CD4-positive, alpha-beta T cell treated with Interleukin-6 at 100 ng/mL for 8 hours (primary cell): ENCODE results near the gene MYO1E.
"Not testable (repeated sequence)": the region's sequence is repeated elsewhere in the genome, so short reads cannot be mapped to it uniquely, and the experiment has no call there.

ENCODE experiments used
- DNase-seq: peaks from one replicate; pipeline ENCODE4 v3.0.0-alpha.2; 2020; ENCODE audit warnings: mixed read lengths, low spot score

The MYO1E gene

DNA sequence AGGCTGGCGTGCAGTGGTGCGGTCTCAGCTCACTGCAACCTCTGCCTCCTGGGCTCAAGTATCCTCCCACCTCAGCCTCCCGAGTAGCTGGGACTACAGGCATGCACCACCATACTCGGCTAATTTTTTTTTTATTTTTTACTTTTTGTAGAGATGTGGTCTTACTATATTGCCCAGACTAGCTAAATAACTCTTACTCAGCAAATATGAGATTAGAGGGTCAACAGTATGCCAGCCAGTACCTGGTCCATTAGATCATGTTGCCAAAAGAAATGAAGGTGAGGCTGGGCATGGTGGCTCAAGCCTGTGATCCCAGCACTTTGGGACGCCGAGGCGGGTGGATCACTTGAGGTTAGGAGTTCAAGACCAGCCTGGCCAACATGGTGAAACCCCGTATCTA, 210.6 kb downstream of the MYO1E start:
- DNase-seq, result not testable (repeated sequence)

- no peak for DNase-seq
These were observed 211.6 kb downstream of the MYO1E start for GRCh38 chr15:59160880-59161593.

- no peak for DNase-seq
These were observed 213.5 kb downstream of the MYO1E start for GRCh38 chr15:59159210-59159609.

- DNase-seq, result no peak
These were observed 214.0 kb downstream of the MYO1E start for GRCh38 chr15:59158701-59159034.

- DNase-seq, result no peak
These were observed 214.6 kb downstream of the MYO1E start for GRCh38 chr15:59157840-59158700.

- DNase-seq, result no peak
These were observed 215.3 kb downstream of the MYO1E start for GRCh38 chr15:59157396-59157795.

DNA sequence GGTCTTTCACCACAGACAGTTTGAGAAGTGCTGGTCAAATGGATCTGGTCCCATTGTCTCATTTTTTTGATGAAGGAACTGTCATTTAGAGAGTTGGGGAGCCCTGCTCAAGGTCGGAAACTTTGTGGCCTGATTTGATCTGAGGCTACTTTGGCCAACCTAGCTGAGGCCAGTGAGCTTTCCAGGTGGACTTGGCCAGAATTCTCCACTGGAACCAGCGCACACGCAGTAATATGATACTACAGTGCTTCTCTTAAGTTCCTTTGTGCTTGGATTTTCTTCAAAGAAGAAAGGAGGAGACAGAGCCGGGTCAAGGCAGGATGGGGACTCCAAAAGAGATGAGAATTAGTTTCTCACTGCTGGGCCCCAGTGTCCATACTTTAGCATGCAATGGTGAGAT, 217.2 kb downstream of the MYO1E start:
- DNase-seq, result no peak

GRCh38 chr15:59154243-59154642, 218.4 kb downstream of the MYO1E start:
- no peak for DNase-seq

DNA sequence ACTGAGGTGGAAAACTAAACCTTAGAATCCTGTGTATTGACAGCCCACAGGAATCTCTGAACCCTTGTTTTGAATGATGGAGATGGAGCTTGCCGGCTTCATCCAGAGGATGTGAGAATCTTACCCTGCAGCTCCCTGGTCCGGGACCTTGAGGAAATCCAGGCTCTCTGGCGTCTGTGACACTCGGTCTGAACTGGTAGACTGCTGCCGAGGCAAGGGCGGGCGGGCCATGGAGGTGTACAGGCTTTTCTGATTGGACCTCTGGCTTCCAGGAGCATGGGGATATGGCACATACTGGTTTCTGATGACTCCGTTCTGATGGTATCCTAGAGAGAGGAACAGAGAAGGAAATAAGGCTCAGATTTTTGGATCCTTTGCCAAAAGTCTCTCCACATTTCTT, 219.2 kb downstream of the MYO1E start:
- DNase-seq, result no peak

GRCh38 chr15:59152694-59153450, 219.8 kb downstream of the MYO1E start:
- no peak for DNase-seq

- no peak for DNase-seq
These were observed 222.5 kb downstream of the MYO1E start for GRCh38 chr15:59150185-59150584.

DNA sequence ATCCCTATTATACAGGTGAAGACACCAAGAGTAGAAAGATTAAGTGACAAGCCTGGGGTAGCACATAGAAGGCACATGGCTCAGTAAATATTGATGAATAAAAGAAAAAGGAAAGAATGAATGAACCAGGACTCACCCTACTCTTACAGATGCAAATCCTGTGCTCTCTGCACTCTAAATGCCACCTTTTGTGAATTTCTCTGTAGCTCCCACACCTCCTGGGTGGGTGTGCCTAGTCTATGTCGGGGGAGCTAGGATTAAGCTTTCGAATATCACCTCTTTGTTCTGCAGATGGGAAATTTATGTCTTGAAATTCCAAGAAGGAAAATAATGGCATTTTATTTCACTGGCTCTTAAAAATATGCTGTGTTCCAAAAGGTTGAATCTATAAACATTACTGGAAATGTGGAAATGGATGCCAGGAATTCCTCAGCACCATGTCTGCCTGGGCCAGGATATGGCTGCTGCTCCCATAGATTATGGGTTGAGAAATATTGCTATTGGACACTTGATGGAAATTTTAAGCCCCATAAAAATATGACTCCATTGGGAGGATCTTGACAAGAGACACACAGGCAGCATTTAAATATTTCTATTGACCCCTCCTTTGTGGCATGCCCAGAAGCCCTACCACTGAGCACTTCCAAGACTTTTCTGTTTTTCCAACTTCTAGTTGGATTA, 224.4 kb downstream of the MYO1E start:
- no peak for DNase-seq

- DNase-seq, result no peak
These were observed 225.0 kb downstream of the MYO1E start for GRCh38 chr15:59147666-59148065.

DNA sequence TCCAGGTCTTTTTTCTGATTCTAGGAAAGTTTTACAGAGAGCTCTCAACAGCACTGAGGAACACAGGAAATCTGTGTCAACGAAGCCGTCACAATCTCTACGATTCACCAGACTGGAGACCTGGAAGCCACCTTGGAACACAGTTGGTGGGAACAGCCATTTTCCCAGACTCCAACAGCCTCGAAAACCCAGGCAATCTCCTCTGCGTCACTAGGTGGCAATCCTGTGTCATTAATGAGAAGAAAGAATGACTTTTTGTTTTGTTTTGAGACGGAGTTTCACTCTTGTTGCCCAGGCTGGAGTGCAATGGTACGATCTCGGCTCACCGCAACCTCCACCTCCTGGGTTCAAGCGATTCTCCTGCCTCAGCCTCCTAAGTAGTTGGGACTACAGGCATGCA, 228.1 kb downstream of the MYO1E start:
- not testable (repeated sequence) for DNase-seq

DNA sequence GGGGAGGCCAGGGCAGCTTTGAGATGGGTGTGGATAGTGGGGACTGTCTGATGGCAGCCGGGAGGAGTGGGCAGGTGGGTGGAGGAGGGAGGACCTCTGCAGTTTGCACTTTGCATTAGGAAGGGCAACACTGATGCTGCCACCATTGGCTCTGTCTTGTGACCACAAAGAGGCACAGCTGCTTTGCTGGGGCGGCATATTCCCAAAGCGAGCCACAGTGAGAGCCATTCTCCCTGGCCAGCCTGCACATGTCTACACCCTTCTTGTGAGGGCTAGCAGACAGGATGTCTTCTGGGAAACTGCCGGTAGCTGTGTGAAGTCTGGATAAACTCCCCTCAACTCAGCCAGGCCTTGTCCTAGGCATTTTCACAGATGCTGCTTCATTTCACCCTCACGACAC, 229.4 kb downstream of the MYO1E start:
- DNase-seq, result no peak

GRCh38 chr15:59140422-59141226, 232.0 kb downstream of the MYO1E start:
- no peak for DNase-seq

DNA sequence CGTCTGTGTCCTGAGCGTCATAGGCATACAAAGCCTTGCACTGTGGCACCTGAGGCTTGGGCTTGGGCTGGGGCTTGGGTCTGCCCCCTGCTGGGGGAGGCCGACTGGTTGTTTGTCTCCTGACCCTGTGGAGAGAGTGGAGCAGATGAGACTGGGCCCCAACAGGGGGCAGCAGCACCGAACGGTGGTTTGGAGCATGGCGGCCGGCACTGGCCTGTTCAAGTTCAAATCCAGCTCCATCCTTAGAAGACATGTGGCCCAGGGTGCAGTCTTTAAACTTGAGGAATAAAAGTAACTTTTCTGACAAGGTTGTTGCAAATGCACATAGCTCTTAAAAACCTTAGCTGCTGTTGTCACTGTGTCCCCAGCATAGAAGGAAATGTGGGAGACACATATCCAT, 234.4 kb downstream of the MYO1E start:
- DNase-seq, result peak; percentile 43

DNA sequence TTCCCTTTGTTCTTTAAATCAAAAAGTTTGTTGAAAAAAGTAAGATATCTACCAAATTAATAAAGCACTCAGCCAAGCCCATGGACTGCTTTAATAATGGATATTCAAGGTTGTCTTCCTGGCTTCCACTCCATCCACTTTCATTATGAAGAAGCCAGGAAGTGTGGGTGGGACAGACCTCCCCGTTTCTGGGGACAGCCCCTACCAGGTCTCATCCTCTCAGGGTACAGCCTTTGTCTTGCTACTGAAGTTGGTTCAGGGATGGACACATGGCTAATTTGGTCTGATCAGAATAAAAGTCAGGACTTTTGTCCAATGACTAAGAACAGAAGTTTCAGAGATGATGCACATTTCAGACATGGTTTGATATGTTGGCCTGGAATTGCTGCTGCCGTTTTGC, 235.1 kb downstream of the MYO1E start:
- no peak for DNase-seq

- no peak for DNase-seq
These were observed 238.7 kb downstream of the MYO1E start for GRCh38 chr15:59133929-59134427.

GRCh38 chr15:59131969-59132562, 240.6 kb downstream of the MYO1E start:
- DNase-seq, result no peak

DNA sequence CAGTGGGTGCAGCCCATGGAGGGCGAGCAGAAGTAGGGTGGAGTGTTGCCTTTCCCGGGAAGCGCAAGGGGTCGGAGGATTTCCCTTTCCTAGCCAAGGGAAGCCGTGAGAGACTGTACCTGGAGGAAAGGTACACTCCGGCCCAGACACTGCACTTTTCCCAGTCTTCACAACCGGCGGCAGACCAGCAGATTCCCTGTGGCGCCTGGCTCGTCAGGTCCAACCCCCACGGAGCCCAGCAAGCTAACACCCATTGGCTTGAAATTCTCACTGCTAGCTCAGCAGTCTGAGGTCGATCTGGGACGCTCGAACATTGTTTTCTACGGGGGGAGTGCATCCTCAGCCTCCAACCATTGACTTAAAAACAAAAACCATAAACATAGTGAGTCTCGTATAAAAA, 241.2 kb downstream of the MYO1E start:
- DNase-seq, result no peak
